Hair follicle dermal papilla cell (primary cell): ENCODE measurements around the gene PRADC1. TPM values are rescaled to one million over a fixed set of nuclear protein-coding genes. Genes with fewer than 3 reads are reported as not detected.

Experiments used
- total RNA-seq: library from RNA; depleted of rRNA; stranded (reverse); fragments of >200 nt; gene quantifications from 2 replicates; pipeline ENCODE4 v1.2.3, GENCODE V29; 2012

The PRADC1 gene
- total RNA-seq, result 14.3 and 17.6 TPM in 2 replicates

GRCh38 chr2:73233154-73233931 lies at the start of gene PRADC1:
Gene PRADC1, minus strand, starts transcription at chr2:73233239. Its CDS starts 79 bp downstream, at chr2:73233160.

GRCh38 chr2:73233932-73234832 lies 1.1 kb upstream of the PRADC1 start, which contains the start of gene CCT7:
Gene CCT7, plus strand, starts transcription at chr2:73234308. Its CDS starts 71 bp downstream, at chr2:73234379.

GRCh38 chr2:73214120-73215035 lies 18.7 kb downstream of the PRADC1 start, which contains the start of gene SMYD5:
Gene SMYD5, plus strand, starts transcription at chr2:73214245. Its CDS starts 22 bp downstream, at chr2:73214267.

GRCh38 chr2:73202156-73203054 lies 30.6 kb downstream of the PRADC1 start, which contains the start of gene NOTO:
Gene NOTO, plus strand, starts transcription at chr2:73202574. Its CDS starts 93 bp downstream, at chr2:73202667.

Other genes starting within 250 kb of the PRADC1 start
- 11.1 and 15.1 TPM in 2 replicates for gene SFXN5, start 161.5 kb downstream of the PRADC1 start, total RNA-seq
- 94.9 and 96.9 TPM in 2 replicates for gene RAB11FIP5, start 120.3 kb downstream of the PRADC1 start, total RNA-seq
- gene NOTO, start 30.7 kb downstream of the PRADC1 start, total RNA-seq, result not detected in 2 replicates
- 27.3 and 32.3 TPM in 2 replicates for gene SMYD5, start 19.0 kb downstream of the PRADC1 start, total RNA-seq
- 166 and 183 TPM in 2 replicates for gene CCT7, start 1.1 kb upstream of the PRADC1 start, total RNA-seq
- 1.3 and 1.5 TPM in 2 replicates for gene FBXO41, start 51.2 kb upstream of the PRADC1 start, total RNA-seq
- 0.12 TPM in 1 of 2 replicates, not detected in the other for gene EGR4, start 60.3 kb upstream of the PRADC1 start, total RNA-seq
- gene ALMS1, start 152.6 kb upstream of the PRADC1 start, total RNA-seq, result 21.3 and 29.4 TPM in 2 replicates